Ureter (tissue), 1 donor: ENCODE measurements around the gene B4GALT5. TPM values are rescaled to one million over a fixed set of nuclear protein-coding genes. Genes with fewer than 3 reads are reported as not detected.

Source experiments
- DNase-seq: peaks from one replicate; pipeline ENCODE4 v3.0.0-alpha.2; 2020; ENCODE audit warnings: low spot score
- total RNA-seq: library from RNA; stranded (reverse); gene quantifications from one replicate; pipeline ENCODE4 v1.2.4, GENCODE V29; 2023
- donor health status: DM: yes; HTN: yes; CAD: no.

Gene B4GALT5
- total RNA-seq, 1 donor from 2014 or later: 40.9 TPM

GRCh38 chr20:49608752-49609670 lies 104.7 kb downstream of the B4GALT5 start:
- peak; percentile 67 for DNase-seq

GRCh38 chr20:49607568-49607967 lies 106.1 kb downstream of the B4GALT5 start:
- DNase-seq: no peak

GRCh38 chr20:49603209-49603627 lies 110.5 kb downstream of the B4GALT5 start:
- no peak for DNase-seq

- no peak for DNase-seq
Measured at GRCh38 chr20:49602345-49603208, 111.1 kb downstream of the B4GALT5 start.

GRCh38 chr20:49601153-49601924 lies 112.3 kb downstream of the B4GALT5 start:
- no peak for DNase-seq

- no peak for DNase-seq
Measured at GRCh38 chr20:49599746-49600113, 113.9 kb downstream of the B4GALT5 start.

- no peak for DNase-seq
Measured at GRCh38 chr20:49597825-49598395, 115.8 kb downstream of the B4GALT5 start.

- no peak for DNase-seq
Measured at GRCh38 chr20:49595811-49596561, 117.7 kb downstream of the B4GALT5 start.

- no peak for DNase-seq
Measured at GRCh38 chr20:49595346-49595745, 118.3 kb downstream of the B4GALT5 start.

- DNase-seq: no peak
Measured at GRCh38 chr20:49594931-49595315, 118.8 kb downstream of the B4GALT5 start.

- peak; percentile 69 for DNase-seq
Measured at GRCh38 chr20:49594143-49594930, 119.3 kb downstream of the B4GALT5 start.

GRCh38 chr20:49593466-49594142 lies 120.1 kb downstream of the B4GALT5 start:
- DNase-seq: no peak

GRCh38 chr20:49592120-49592519 lies 121.6 kb downstream of the B4GALT5 start:
- no peak for DNase-seq

GRCh38 chr20:49591217-49591865 lies 122.3 kb downstream of the B4GALT5 start:
- no peak for DNase-seq

GRCh38 chr20:49590163-49591017 lies 123.3 kb downstream of the B4GALT5 start:
- DNase-seq: no peak

GRCh38 chr20:49589747-49590146 lies 123.9 kb downstream of the B4GALT5 start:
- no peak for DNase-seq

GRCh38 chr20:49587111-49587570 lies 126.5 kb downstream of the B4GALT5 start:
- no peak for DNase-seq
